Measurements from ENCODE around the gene NECAP2.

DNA sequence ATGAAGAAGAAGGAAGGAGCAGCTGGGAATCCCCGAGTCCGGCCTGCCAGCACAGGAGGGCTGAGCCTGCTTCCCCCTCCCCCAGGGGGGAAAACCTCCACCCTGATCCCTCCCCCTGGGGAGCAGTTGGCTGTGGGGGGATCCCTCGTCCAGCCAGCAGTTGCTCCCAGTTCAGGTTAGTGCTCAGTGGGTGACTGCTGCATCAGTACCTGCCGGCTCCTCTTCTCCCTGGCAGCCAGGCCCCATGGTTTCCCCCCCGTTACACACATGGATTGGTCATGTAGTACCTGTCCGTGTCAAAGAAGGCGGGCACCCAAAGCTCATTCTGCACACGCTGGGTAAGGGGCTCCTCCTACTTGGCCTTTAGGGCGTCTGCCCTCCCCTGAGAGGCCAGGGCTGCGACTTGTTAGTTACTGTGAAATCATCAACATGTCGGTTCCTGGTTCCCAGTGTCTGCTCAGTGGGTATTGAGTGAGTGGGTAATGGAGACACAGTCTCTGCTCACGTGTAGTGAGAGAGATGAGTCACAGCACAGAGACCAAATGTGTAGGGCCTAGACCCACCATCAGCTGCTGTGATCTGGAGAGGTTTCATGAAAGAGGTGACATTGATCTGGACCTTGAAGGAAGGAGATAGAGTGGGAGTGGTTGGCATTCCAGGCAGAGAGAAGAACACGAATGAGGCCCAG, 11.5 kb downstream of the NECAP2 start:
- TF ChIP-seq SUZ12 (IDR thresholded peaks at IDR 0.05; ENCODE audit: extremely low read depth, insufficient read depth, insufficient read length) (no peak), ZNF274 (IDR thresholded peaks at IDR 0.05; ENCODE audit: low read depth, low read length) (no peak)

All from NT2/D1 (cell line).